Astrocyte (in vitro differentiated cells and primary cell): ENCODE data around the gene LEUTX. TPM values are rescaled to one million over a fixed set of nuclear protein-coding genes. Genes with fewer than 3 reads are reported as not detected.

ENCODE experiments used
- DNase-seq: peaks from one replicate; pipeline ENCODE4 v3.0.0-alpha.2; 2010; ENCODE audit warnings: low read depth
- FAIRE-seq: peaks from 2 replicates; lab custom pipeline; 2011; peaks lifted over from hg19 to GRCh38; lab: Jason Lieb, UNC
- H2AFZ ChIP-seq: 2 replicates; pipeline ENCODE4 v1.6.0; 2012; ENCODE audit warnings: low read depth, low read length, inconsistent platforms
- H3K27ac ChIP-seq: 2 replicates; pipeline ENCODE4 v1.5.1; 2011; ENCODE audit warnings: low read depth, low read length, inconsistent platforms
- H3K27me3 ChIP-seq: 2 replicates; pipeline ENCODE4 v1.6.0; 2011; ENCODE audit warnings: low read length, inconsistent platforms; ENCODE audit not compliant: insufficient read depth
- H3K36me3 ChIP-seq: 2 replicates; pipeline ENCODE4 v1.5.1; 2011; ENCODE audit warnings: low read length, inconsistent platforms; ENCODE audit not compliant: insufficient read depth
- H3K4me1 ChIP-seq: 2 replicates; pipeline ENCODE4 v1.5.1; 2011; ENCODE audit warnings: low read length, inconsistent platforms; ENCODE audit not compliant: insufficient read depth
- H3K4me2 ChIP-seq: 2 replicates; pipeline ENCODE4 v1.6.0; 2012; ENCODE audit warnings: low read length, inconsistent platforms
- H3K4me3 ChIP-seq: 2 replicates; pipeline ENCODE4 v1.5.1; 2011; ENCODE audit warnings: low read depth, mild to moderate bottlenecking, low read length, inconsistent platforms; ENCODE audit not compliant: insufficient read depth
- H3K79me2 ChIP-seq: 2 replicates; pipeline ENCODE4 v1.6.0; 2012; ENCODE audit warnings: mild to moderate bottlenecking, low read length, inconsistent platforms; ENCODE audit not compliant: insufficient read depth
- H3K9ac ChIP-seq: 2 replicates; pipeline ENCODE4 v1.6.0; 2012; ENCODE audit warnings: mild to moderate bottlenecking, low read length, inconsistent platforms
- H3K9me3 ChIP-seq: 2 replicates; pipeline ENCODE4 v1.5.1; 2012; ENCODE audit warnings: low read depth, mild to moderate bottlenecking, low read length, inconsistent platforms; ENCODE audit not compliant: insufficient read depth
- H4K20me1 ChIP-seq: 2 replicates; pipeline ENCODE4 v1.6.0; 2012; ENCODE audit warnings: low read length, inconsistent platforms; ENCODE audit not compliant: insufficient read depth
- H3K27ac Mint-ChIP-seq: one replicate; pipeline ENCODE4 v1.8.0; 2021; ENCODE audit warnings: mild to moderate bottlenecking, mixed read lengths; ENCODE audit not compliant: unreplicated experiment
- H3K27me3 Mint-ChIP-seq: one replicate; pipeline ENCODE4 v1.8.0; 2021; ENCODE audit warnings: low read depth, mixed read lengths; ENCODE audit not compliant: unreplicated experiment
- H3K36me3 Mint-ChIP-seq: one replicate; pipeline ENCODE4 v1.8.0; 2021; ENCODE audit warnings: low read depth, mixed read lengths; ENCODE audit not compliant: unreplicated experiment
- H3K4me1 Mint-ChIP-seq: one replicate; pipeline ENCODE4 v1.8.0; 2021; ENCODE audit warnings: low read depth, mixed read lengths; ENCODE audit not compliant: unreplicated experiment
- H3K4me3 Mint-ChIP-seq: one replicate; pipeline ENCODE4 v1.8.0; 2021; ENCODE audit warnings: mild to moderate bottlenecking, moderate library complexity, mixed read lengths; ENCODE audit not compliant: unreplicated experiment
- H3K9me3 Mint-ChIP-seq: one replicate; pipeline ENCODE4 v1.8.0; 2021; ENCODE audit warnings: mild to moderate bottlenecking, mixed read lengths; ENCODE audit not compliant: unreplicated experiment
- CTCF ChIP-seq: IDR thresholded peaks from 2 replicates; pipeline ENCODE4 v1.5.1; 2011; ENCODE audit warnings: low read depth, mild to moderate bottlenecking, inconsistent platforms, low read length, moderate library complexity; ENCODE audit not compliant: insufficient read depth
- EZH2 ChIP-seq: IDR thresholded peaks from 2 replicates; pipeline ENCODE4 v1.6.1; 2012; ENCODE audit warnings: mild to moderate bottlenecking, low read length, inconsistent platforms; ENCODE audit not compliant: insufficient read depth
- total RNA-seq: library from RNA; stranded (reverse); gene quantifications from 2 replicates; pipeline ENCODE4 v1.2.1, GENCODE V29; 2021

LEUTX gene
- total RNA-seq, 1 donor from 2014 or later, result not detected

- Histone ChIP-seq H3K9me3 (no peaks in the 10 kb centered on the region), H2AFZ (no peak overlapping the region), H3K79me2 (no peaks in the 10 kb centered on the region), H3K4me2 (no peak overlapping the region), H3K9ac (no peak overlapping the region), H3K36me3 (no peaks in the 10 kb centered on the region), H4K20me1 (no peaks in the 10 kb centered on the region), H3K27me3 (no peaks in the 10 kb centered on the region), H3K4me3 (no peak overlapping the region), H3K27ac (no peak overlapping the region), H3K4me1 (no peaks in the 10 kb centered on the region)
- Mint-ChIP-seq H3K9me3 (no peaks in the 10 kb centered on the region), H3K27ac (no peak overlapping the region), H3K36me3 (peaks cover 1% of the 10 kb centered on the region), H3K4me1 (no peaks in the 10 kb centered on the region), H3K4me3 (no peak overlapping the region), H3K27me3 (peaks cover 35% of the 10 kb centered on the region)
- TF ChIP-seq EZH2 (no peak), CTCF (no peak)
- DNase-seq (no peak), FAIRE-seq (no peak)
Measured at GRCh38 chr19:39731685-39732084, 47.0 kb upstream of the LEUTX start.

GRCh38 chr19:39733841-39734240 is 44.8 kb upstream of the LEUTX start:
- Histone ChIP-seq H3K36me3 (no peaks in the 10 kb centered on the region), H3K27me3 (no peaks in the 10 kb centered on the region), H4K20me1 (no peaks in the 10 kb centered on the region), H3K4me2 (no peak overlapping the region), H3K27ac (no peak overlapping the region), H3K4me1 (no peaks in the 10 kb centered on the region), H3K9ac (no peak overlapping the region), H3K4me3 (no peak overlapping the region), H3K79me2 (no peaks in the 10 kb centered on the region), H2AFZ (no peak overlapping the region), H3K9me3 (no peaks in the 10 kb centered on the region)
- FAIRE-seq (no peak), DNase-seq (no peak)
- H3K36me3 Mint-ChIP-seq, result peaks cover 1% of the 10 kb centered on the region
- TF ChIP-seq CTCF, result no peak
- no peak for TF ChIP-seq EZH2
- peaks cover 33% of the 10 kb centered on the region for H3K27me3 Mint-ChIP-seq
- H3K4me1 Mint-ChIP-seq, result no peaks in the 10 kb centered on the region
- H3K27ac Mint-ChIP-seq, result no peak overlapping the region
- no peak overlapping the region for H3K4me3 Mint-ChIP-seq
- H3K9me3 Mint-ChIP-seq, result no peaks in the 10 kb centered on the region

- no peaks in the 10 kb centered on the region for H3K9me3 Mint-ChIP-seq
- no peak overlapping the region for H3K27ac Mint-ChIP-seq
- Histone ChIP-seq H3K36me3 (no peaks in the 10 kb centered on the region), H3K27me3 (peaks cover 2% of the 10 kb centered on the region), H2AFZ (no peak overlapping the region), H4K20me1 (no peaks in the 10 kb centered on the region), H3K4me1 (no peaks in the 10 kb centered on the region), H3K27ac (no peak overlapping the region), H3K9ac (no peak overlapping the region), H3K9me3 (no peaks in the 10 kb centered on the region), H3K4me3 (no peak overlapping the region), H3K4me2 (no peak overlapping the region), H3K79me2 (no peaks in the 10 kb centered on the region)
- DNase-seq, result no peak
- no peaks in the 10 kb centered on the region for H3K4me1 Mint-ChIP-seq
- FAIRE-seq, result no peak
- no peaks in the 10 kb centered on the region for H3K36me3 Mint-ChIP-seq
- H3K4me3 Mint-ChIP-seq, result no peak overlapping the region
- TF ChIP-seq EZH2 (no peak), CTCF (no peak)
- H3K27me3 Mint-ChIP-seq, result peaks cover 30% of the 10 kb centered on the region
Measured at GRCh38 chr19:39735688-39736087, 43.0 kb upstream of the LEUTX start.
